Measurements from ENCODE around the gene PPP1R10. TPM values are rescaled to one million over a fixed set of nuclear protein-coding genes. Genes with fewer than 3 reads are reported as not detected.
A peak's percentile ranks its signal among the peaks of the same experiment; 100 is the strongest.

PPP1R10 gene
- total and polyA plus RNA-seq, 2 of the 13 experiments (the other 11 are each of a cell fraction or from before 2014, with no cell fraction given) = 26.3 to 38.4 TPM

DNA sequence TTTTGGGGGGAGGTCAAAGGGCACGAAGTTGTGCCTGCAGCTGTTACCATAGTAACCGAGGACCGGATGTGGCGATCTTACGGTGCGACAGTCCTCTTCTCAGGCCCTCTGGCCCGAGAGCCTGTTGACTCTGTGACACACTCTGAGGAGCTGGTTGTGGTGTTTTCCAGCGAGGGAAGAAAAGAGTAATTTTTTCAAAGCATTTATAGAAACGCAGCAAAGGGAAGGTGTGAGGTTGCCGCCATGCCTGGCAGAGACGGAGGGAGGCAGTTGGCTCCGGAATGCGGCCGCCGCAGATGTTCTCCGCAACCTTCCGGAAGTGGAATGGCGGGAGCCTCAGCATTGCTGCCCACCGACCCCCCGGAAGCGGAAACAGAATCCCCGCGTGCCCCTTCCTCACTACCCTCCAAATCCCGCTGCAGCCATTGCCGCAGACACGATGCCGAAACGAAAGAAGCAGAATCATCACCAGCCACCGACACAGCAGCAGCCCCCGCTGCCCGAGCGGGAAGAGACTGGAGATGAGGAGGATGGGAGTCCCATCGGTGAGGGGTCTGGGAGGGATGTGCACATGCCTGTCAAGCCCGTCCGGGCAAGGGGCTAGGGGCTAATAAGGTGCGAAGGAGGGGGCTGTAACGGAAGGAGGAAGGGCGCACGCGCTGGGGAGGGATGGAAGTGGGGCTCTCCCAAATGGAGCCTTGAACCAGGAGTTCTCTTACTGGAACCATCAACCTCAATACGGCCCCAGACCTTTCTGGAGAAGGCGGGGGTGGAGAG, 59.9 kb downstream of the PPP1R10 start, which contains the start of gene PRR3 (continued):
- TF ChIP-seq, protein P1, sequence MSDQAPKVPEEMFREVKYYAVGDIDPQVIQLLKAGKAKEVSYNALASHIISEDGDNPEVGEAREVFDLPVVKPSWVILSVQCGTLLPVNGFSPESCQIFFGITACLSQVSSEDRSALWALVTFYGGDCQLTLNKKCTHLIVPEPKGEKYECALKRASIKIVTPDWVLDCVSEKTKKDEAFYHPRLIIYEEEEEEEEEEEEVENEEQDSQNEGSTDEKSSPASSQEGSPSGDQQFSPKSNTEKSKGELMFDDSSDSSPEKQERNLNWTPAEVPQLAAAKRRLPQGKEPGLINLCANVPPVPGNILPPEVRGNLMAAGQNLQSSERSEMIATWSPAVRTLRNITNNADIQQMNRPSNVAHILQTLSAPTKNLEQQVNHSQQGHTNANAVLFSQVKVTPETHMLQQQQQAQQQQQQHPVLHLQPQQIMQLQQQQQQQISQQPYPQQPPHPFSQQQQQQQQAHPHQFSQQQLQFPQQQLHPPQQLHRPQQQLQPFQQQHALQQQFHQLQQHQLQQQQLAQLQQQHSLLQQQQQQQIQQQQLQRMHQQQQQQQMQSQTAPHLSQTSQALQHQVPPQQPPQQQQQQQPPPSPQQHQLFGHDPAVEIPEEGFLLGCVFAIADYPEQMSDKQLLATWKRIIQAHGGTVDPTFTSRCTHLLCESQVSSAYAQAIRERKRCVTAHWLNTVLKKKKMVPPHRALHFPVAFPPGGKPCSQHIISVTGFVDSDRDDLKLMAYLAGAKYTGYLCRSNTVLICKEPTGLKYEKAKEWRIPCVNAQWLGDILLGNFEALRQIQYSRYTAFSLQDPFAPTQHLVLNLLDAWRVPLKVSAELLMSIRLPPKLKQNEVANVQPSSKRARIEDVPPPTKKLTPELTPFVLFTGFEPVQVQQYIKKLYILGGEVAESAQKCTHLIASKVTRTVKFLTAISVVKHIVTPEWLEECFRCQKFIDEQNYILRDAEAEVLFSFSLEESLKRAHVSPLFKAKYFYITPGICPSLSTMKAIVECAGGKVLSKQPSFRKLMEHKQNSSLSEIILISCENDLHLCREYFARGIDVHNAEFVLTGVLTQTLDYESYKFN (CRISPR knock-in tag; conservative IDR thresholded peaks at IDR 0.05) = peak; percentile 71
- TF ChIP-seq, protein P2, sequence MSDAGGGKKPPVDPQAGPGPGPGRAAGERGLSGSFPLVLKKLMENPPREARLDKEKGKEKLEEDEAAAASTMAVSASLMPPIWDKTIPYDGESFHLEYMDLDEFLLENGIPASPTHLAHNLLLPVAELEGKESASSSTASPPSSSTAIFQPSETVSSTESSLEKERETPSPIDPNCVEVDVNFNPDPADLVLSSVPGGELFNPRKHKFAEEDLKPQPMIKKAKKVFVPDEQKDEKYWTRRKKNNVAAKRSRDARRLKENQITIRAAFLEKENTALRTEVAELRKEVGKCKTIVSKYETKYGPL (CRISPR knock-in tag; IDR thresholded peaks at IDR 0.05) = peak; percentile 74; the same call in 1 of the 2 replicates
- TF ChIP-seq, protein P3, sequence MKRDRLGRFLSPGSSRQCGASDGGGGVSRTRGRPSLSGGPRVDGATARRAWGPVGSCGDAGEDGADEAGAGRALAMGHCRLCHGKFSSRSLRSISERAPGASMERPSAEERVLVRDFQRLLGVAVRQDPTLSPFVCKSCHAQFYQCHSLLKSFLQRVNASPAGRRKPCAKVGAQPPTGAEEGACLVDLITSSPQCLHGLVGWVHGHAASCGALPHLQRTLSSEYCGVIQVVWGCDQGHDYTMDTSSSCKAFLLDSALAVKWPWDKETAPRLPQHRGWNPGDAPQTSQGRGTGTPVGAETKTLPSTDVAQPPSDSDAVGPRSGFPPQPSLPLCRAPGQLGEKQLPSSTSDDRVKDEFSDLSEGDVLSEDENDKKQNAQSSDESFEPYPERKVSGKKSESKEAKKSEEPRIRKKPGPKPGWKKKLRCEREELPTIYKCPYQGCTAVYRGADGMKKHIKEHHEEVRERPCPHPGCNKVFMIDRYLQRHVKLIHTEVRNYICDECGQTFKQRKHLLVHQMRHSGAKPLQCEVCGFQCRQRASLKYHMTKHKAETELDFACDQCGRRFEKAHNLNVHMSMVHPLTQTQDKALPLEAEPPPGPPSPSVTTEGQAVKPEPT (CRISPR knock-in tag; IDR thresholded peaks at IDR 0.05; ENCODE audit: low read depth) = peak; percentile 86; the same call in 1 of the 2 replicates
- TF ChIP-seq TCF7L2 (IDR thresholded peaks at IDR 0.05; ENCODE audit: low read depth, low read length) (no peak), PHF8 (CRISPR knock-in tag; IDR thresholded peaks at IDR 0.05) (peak; percentile 92), ZC3H4 (CRISPR knock-in tag; IDR thresholded peaks at IDR 0.05; ENCODE audit: borderline replicate concordance) (0 out of 2 replicates have a peak, but pooled peaks have one; percentile 68), KLF13 (CRISPR knock-in tag; IDR thresholded peaks at IDR 0.05) (peak; percentile 97; the same call in 1 of the 2 replicates), MZF1 (CRISPR knock-in tag; IDR thresholded peaks at IDR 0.05; ENCODE audit: borderline replicate concordance) (peak; percentile 54; the same call in 1 of the 2 replicates), ZKSCAN8 (CRISPR knock-in tag; IDR thresholded peaks at IDR 0.05; ENCODE audit: borderline replicate concordance) (peak; percentile 66), MAFF (IDR thresholded peaks at IDR 0.05; ENCODE audit: low read depth, low read length) (0 out of 2 replicates have a peak, but pooled peaks have one; percentile 12), SIN3A (IDR thresholded peaks at IDR 0.05; ENCODE audit: borderline replicate concordance, low read depth, low read length) (peak; percentile 84; the same call in 1 of the 2 replicates)
- TF ChIP-seq, protein P4, sequence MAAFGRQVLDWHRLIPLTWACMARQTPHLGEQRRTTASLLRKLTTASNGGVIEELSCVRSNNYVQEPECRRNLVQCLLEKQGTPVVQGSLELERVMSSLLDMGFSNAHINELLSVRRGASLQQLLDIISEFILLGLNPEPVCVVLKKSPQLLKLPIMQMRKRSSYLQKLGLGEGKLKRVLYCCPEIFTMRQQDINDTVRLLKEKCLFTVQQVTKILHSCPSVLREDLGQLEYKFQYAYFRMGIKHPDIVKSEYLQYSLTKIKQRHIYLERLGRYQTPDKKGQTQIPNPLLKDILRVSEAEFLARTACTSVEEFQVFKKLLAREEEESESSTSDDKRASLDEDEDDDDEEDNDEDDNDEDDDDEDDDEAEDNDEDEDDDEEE (CRISPR knock-in tag; IDR thresholded peaks at IDR 0.05) = peak; percentile 95
- TF ChIP-seq, protein P5, sequence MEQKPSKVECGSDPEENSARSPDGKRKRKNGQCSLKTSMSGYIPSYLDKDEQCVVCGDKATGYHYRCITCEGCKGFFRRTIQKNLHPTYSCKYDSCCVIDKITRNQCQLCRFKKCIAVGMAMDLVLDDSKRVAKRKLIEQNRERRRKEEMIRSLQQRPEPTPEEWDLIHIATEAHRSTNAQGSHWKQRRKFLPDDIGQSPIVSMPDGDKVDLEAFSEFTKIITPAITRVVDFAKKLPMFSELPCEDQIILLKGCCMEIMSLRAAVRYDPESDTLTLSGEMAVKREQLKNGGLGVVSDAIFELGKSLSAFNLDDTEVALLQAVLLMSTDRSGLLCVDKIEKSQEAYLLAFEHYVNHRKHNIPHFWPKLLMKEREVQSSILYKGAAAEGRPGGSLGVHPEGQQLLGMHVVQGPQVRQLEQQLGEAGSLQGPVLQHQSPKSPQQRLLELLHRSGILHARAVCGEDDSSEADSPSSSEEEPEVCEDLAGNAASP (CRISPR knock-in tag; IDR thresholded peaks at IDR 0.05; ENCODE audit: borderline replicate concordance) = peak; percentile 96
- TF ChIP-seq, protein P6, sequence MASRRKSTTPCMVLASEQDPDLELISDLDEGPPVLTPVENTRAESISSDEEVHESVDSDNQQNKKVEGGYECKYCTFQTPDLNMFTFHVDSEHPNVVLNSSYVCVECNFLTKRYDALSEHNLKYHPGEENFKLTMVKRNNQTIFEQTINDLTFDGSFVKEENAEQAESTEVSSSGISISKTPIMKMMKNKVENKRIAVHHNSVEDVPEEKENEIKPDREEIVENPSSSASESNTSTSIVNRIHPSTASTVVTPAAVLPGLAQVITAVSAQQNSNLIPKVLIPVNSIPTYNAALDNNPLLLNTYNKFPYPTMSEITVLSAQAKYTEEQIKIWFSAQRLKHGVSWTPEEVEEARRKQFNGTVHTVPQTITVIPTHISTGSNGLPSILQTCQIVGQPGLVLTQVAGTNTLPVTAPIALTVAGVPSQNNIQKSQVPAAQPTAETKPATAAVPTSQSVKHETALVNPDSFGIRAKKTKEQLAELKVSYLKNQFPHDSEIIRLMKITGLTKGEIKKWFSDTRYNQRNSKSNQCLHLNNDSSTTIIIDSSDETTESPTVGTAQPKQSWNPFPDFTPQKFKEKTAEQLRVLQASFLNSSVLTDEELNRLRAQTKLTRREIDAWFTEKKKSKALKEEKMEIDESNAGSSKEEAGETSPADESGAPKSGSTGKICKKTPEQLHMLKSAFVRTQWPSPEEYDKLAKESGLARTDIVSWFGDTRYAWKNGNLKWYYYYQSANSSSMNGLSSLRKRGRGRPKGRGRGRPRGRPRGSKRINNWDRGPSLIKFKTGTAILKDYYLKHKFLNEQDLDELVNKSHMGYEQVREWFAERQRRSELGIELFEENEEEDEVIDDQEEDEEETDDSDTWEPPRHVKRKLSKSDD (CRISPR knock-in tag; IDR thresholded peaks at IDR 0.05; ENCODE audit: low read depth) = peak; percentile 88; the same call in 1 of the 2 replicates
